HEK293 (cell line): ENCODE data around the gene ZNF37A.

Experiments
- CTCF ChIA-PET: fragments of 350-600 bp; formaldehyde crosslinking; extraction: SDS; loops from one replicate; lab custom pipeline; 2021; ENCODE audit warnings: antibody characterized with exemption; lab: Yijun Ruan, JAX
- POLR2A ChIA-PET: fragments of 300-600 bp; formaldehyde crosslinking; extraction: SDS; loops from one replicate; lab custom pipeline; 2020; ENCODE audit warnings: antibody characterized with exemption, inconsistent platforms; lab: Yijun Ruan, JAX
- H3K27ac ChIP-seq: fragments of 200-500 bp; sonication (Bioruptor generic); 2 replicates; pipeline ENCODE4 v1.5.1; 2014; ENCODE audit warnings: low read depth, low read length, control low read depth, inconsistent platforms; ENCODE audit errors: extremely low read depth
- H3K36me3 ChIP-seq, 2 experiments: fragments of 200-500 bp in 1 of 2; sonication (Bioruptor generic) in 1 of 2; 1 replicate in 1 of 2; 2 replicates in 1 of 2; pipeline ENCODE4 v1.5.1; 2014 to 2017; ENCODE audit warnings: inconsistent platforms in 2 of 2, low read length in 2 of 2; ENCODE audit not compliant: control insufficient read depth in 2 of 2, insufficient read depth in 1 of 2
- H3K4me1 ChIP-seq: fragments of 200-500 bp; sonication (Bioruptor generic); 2 replicates; pipeline ENCODE4 v1.5.1; 2014; ENCODE audit warnings: mild to moderate bottlenecking, low read length, inconsistent platforms; ENCODE audit not compliant: control insufficient read depth, insufficient read depth
- H3K4me3 ChIP-seq: 2 replicates; pipeline ENCODE4 v1.5.1; 2011; ENCODE audit warnings: low read depth, mild to moderate bottlenecking, control low read depth, low read length, moderate library complexity
- H3K9me3 ChIP-seq: fragments of 200-500 bp; sonication (Bioruptor generic); 2 replicates; pipeline ENCODE4 v1.5.1; 2014; ENCODE audit warnings: low read depth, low read length, inconsistent platforms; ENCODE audit not compliant: control insufficient read depth, insufficient read depth
- GLI4 ChIP-seq: fragments of 450-650 bp; formaldehyde crosslinking; IDR thresholded peaks from 2 replicates; pipeline ENCODE4 v1.5.1; 2016; ENCODE audit warnings: missing biosample characterization, missing genetic modification characterization
- KLF9 ChIP-seq: fragments of 450-650 bp; formaldehyde crosslinking; IDR thresholded peaks from 2 replicates; pipeline ENCODE4 v1.5.1; 2016; ENCODE audit warnings: missing biosample characterization, missing genetic modification characterization, low read depth
- YY2 ChIP-seq: fragments of 450-650 bp; formaldehyde crosslinking; IDR thresholded peaks from 2 replicates; pipeline ENCODE4 v1.5.1; 2016; ENCODE audit warnings: missing biosample characterization, missing genetic modification characterization
- ZBTB1 ChIP-seq: fragments of 450-650 bp; formaldehyde crosslinking; IDR thresholded peaks from 2 replicates; pipeline ENCODE4 v1.5.1; 2016; ENCODE audit warnings: missing biosample characterization, missing genetic modification characterization
- ZEB2 ChIP-seq: fragments of 450-650 bp; formaldehyde crosslinking; IDR thresholded peaks from 2 replicates; pipeline ENCODE4 v1.5.1; 2016; ENCODE audit warnings: missing biosample characterization, missing genetic modification characterization
- ZNF114 ChIP-seq: fragments of 450-650 bp; formaldehyde crosslinking; IDR thresholded peaks from 2 replicates; pipeline ENCODE4 v1.5.0; 2017; ENCODE audit warnings: missing biosample characterization, missing genetic modification characterization
- ZNF121 ChIP-seq: fragments of 450-650 bp; formaldehyde crosslinking; IDR thresholded peaks from 2 replicates; pipeline ENCODE4 v1.5.1; 2016; ENCODE audit warnings: missing biosample characterization, missing genetic modification characterization
- ZNF175 ChIP-seq: fragments of 450-650 bp; formaldehyde crosslinking; IDR thresholded peaks from 2 replicates; pipeline ENCODE4 v1.5.1; 2016; ENCODE audit warnings: missing biosample characterization, missing genetic modification characterization
- ZNF2 ChIP-seq: fragments of 450-650 bp; formaldehyde crosslinking; IDR thresholded peaks from 2 replicates; pipeline ENCODE4 v1.5.1; 2016; ENCODE audit warnings: missing biosample characterization, missing genetic modification characterization
- ZNF214 ChIP-seq: fragments of 450-650 bp; formaldehyde crosslinking; IDR thresholded peaks from 2 replicates; pipeline ENCODE4 v1.5.1; 2017; ENCODE audit warnings: missing biosample characterization, mild to moderate bottlenecking, missing genetic modification characterization, borderline replicate concordance
- ZNF23 ChIP-seq: fragments of 450-650 bp; formaldehyde crosslinking; IDR thresholded peaks from 2 replicates; pipeline ENCODE4 v1.5.1; 2016; ENCODE audit warnings: missing biosample characterization, missing genetic modification characterization, borderline replicate concordance
- ZNF24 ChIP-seq: fragments of 450-650 bp; formaldehyde crosslinking; IDR thresholded peaks from 2 replicates; pipeline ENCODE4 v1.5.1; 2016; ENCODE audit warnings: missing biosample characterization, missing genetic modification characterization
- ZNF292 ChIP-seq: fragments of 450-650 bp; formaldehyde crosslinking; IDR thresholded peaks from 2 replicates; pipeline ENCODE4 v1.5.1; 2016; ENCODE audit warnings: low read depth, missing biosample characterization, missing genetic modification characterization, borderline replicate concordance
- ZNF341 ChIP-seq: fragments of 450-650 bp; formaldehyde crosslinking; IDR thresholded peaks from 2 replicates; pipeline ENCODE4; 2016; ENCODE audit warnings: low read depth, missing biosample characterization, missing genetic modification characterization
- ZNF416 ChIP-seq: fragments of 450-650 bp; formaldehyde crosslinking; IDR thresholded peaks from 2 replicates; pipeline ENCODE4 v1.5.1; 2016; ENCODE audit warnings: missing biosample characterization, missing genetic modification characterization
- ZNF555 ChIP-seq: fragments of 450-650 bp; formaldehyde crosslinking; conservative IDR thresholded peaks from 2 replicates; pipeline ENCODE4 v1.5.1; 2017; ENCODE audit warnings: missing biosample characterization, mild to moderate bottlenecking, missing genetic modification characterization, inconsistent platforms
- ZNF571 ChIP-seq: fragments of 450-650 bp; formaldehyde crosslinking; IDR thresholded peaks from 2 replicates; pipeline ENCODE4 v1.5.0; 2017; ENCODE audit warnings: missing biosample characterization, missing genetic modification characterization
- ZNF707 ChIP-seq: fragments of 450-650 bp; formaldehyde crosslinking; IDR thresholded peaks from 2 replicates; pipeline ENCODE4 v1.5.1; 2016; ENCODE audit warnings: missing biosample characterization, missing genetic modification characterization
- ZNF76 ChIP-seq: fragments of 450-650 bp; formaldehyde crosslinking; IDR thresholded peaks from 2 replicates; pipeline ENCODE4; 2016; ENCODE audit warnings: low read depth, missing biosample characterization, missing genetic modification characterization, borderline replicate concordance
- ZNF843 ChIP-seq: fragments of 450-650 bp; formaldehyde crosslinking; IDR thresholded peaks from 2 replicates; pipeline ENCODE4 v1.5.1; 2016; ENCODE audit warnings: missing biosample characterization, missing genetic modification characterization
- ZSCAN23 ChIP-seq: fragments of 450-650 bp; formaldehyde crosslinking; IDR thresholded peaks from 2 replicates; pipeline ENCODE4 v1.5.1; 2016; ENCODE audit warnings: missing biosample characterization, missing genetic modification characterization
- TF ChIP-seq, protein P1 (sequence below): fragments of 450-650 bp; formaldehyde crosslinking; IDR thresholded peaks from 2 replicates; pipeline ENCODE4 v1.5.1; 2016; ENCODE audit warnings: missing biosample characterization, missing genetic modification characterization
- TF ChIP-seq, protein P2 (sequence below): IDR thresholded peaks from 2 replicates; pipeline ENCODE4 v1.6.1; 2011; ENCODE audit warnings: mild to moderate bottlenecking, low read depth, low read length, borderline replicate concordance
- TF ChIP-seq, protein P3 (sequence below): fragments of 450-650 bp; formaldehyde crosslinking; IDR thresholded peaks from 2 replicates; pipeline ENCODE4 v1.5.1; 2017; ENCODE audit warnings: missing biosample characterization, missing genetic modification characterization
- TF ChIP-seq, protein P4 (sequence below): fragments of 450-650 bp; formaldehyde crosslinking; IDR thresholded peaks from 2 replicates; pipeline ENCODE4; 2016; ENCODE audit warnings: missing biosample characterization, missing genetic modification characterization
- TF ChIP-seq, protein P5 (sequence below): fragments of 450-650 bp; formaldehyde crosslinking; IDR thresholded peaks from 2 replicates; pipeline ENCODE4 v1.5.1; 2016; ENCODE audit warnings: missing biosample characterization, missing genetic modification characterization

ZNF37A gene

DNA sequence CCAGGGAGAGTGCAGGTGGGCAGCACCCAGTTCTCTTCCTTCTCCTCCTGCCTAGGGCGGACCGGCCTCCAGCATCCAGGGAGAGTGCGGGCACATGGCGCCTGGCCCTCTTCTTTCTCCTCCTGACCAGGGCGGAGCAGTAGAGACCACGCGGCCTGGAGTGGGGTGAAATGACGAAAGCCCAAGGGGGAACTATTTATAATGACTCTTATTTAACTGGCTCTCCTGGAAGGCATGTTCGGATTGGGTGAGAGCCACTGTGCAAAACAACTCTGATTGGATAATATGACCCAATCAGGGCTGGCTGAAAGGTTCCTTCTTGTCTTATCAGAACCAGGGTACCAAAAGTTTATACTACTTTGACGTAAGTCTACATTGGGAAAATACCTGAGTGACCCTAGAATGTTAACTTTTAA, 63.1 kb downstream of the ZNF37A start (continued):
- no peak for TF ChIP-seq KLF9 (tag by site-specific recombination)
- TF ChIP-seq ZNF292 = no peak
- TF ChIP-seq ZNF23 = no peak
- TF ChIP-seq, protein P1, sequence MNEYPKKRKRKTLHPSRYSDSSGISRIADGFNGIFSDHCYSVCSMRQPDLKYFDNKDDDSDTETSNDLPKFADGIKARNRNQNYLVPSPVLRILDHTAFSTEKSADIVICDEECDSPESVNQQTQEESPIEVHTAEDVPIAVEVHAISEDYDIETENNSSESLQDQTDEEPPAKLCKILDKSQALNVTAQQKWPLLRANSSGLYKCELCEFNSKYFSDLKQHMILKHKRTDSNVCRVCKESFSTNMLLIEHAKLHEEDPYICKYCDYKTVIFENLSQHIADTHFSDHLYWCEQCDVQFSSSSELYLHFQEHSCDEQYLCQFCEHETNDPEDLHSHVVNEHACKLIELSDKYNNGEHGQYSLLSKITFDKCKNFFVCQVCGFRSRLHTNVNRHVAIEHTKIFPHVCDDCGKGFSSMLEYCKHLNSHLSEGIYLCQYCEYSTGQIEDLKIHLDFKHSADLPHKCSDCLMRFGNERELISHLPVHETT = no peak
- TF ChIP-seq ZNF843 = no peak
- TF ChIP-seq ZNF555 (tag by site-specific recombination) = no peak
- TF ChIP-seq ZSCAN23 (tag by site-specific recombination) = no peak
- no peak for TF ChIP-seq ZEB2 (tag by site-specific recombination)

DNA sequence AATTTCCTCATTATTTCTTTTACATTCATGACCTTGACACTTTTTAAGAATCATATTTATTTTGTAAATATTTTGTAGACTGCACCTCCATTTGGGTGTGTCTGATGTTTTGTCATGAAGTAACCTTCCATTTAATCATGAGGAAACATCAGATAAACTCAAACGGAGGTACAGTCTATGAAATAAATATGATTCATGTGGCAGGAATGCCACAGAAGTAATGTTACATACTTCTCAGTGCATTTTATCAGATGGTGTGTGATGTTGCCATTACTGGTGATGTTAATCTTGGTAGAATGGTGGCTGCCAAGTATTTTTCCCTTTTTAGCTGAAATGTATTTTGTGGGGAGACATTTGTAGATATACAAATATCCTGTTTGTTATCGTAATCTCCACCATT, 64.9 kb downstream of the ZNF37A start:
- no peak for TF ChIP-seq ZNF571 (tag by site-specific recombination)
- TF ChIP-seq ZNF707 = no peak
- TF ChIP-seq ZNF175 (tag by site-specific recombination) = no peak
- no peak for TF ChIP-seq ZNF416 (tag by site-specific recombination)
- no peak for TF ChIP-seq ZNF24 (tag by site-specific recombination)
- TF ChIP-seq ZNF23 = no peak
- ChIA-PET CTCF (no interaction called here), POLR2A (no interaction called here)
- Histone ChIP-seq H3K36me3 (no peaks in the 10 kb centered on the region), H3K27ac (no peak overlapping the region), H3K4me3 (no peak overlapping the region), H3K9me3 (no peaks in the 10 kb centered on the region), H3K4me1 (no peaks in the 10 kb centered on the region)

DNA sequence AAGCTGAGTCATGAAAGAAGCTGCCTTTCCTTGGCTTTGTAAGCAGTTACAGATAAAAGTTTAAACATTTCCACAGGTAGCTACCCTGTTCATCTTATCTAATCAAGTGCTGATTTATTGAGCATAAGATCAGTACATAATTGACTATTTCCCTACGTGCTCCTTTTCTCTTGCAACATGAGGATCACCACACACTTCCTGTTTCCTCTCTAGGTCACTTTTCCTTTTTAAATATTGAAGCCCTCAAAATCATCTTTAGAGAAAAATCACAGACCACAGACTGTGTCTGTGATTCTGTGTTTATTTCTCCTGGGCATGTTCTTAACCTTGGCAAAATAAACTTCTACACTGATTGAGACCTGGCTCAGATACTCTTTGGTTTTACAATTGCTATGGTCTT, 69.5 kb downstream of the ZNF37A start:
- H3K4me3 ChIP-seq = no peak overlapping the region
- H3K27ac ChIP-seq = no peak overlapping the region
- H3K9me3 ChIP-seq = no peaks in the 10 kb centered on the region
- no peaks in the 10 kb centered on the region for H3K4me1 ChIP-seq
- ChIA-PET CTCF (no interaction called here), POLR2A (no interaction called here)
- no peaks in the 10 kb centered on the region for H3K36me3 ChIP-seq
- TF ChIP-seq ZNF214 (tag by site-specific recombination) (no peak), ZNF2 (no peak), ZNF76 (tag by site-specific recombination) (no peak), ZBTB1 (no peak), ZNF114 (tag by site-specific recombination) (no peak), ZNF341 (tag by site-specific recombination) (no peak), GLI4 (tag by site-specific recombination) (no peak), ZNF555 (tag by site-specific recombination) (no peak), ZNF121 (tag by site-specific recombination) (no peak), ZNF416 (tag by site-specific recombination) (no peak), YY2 (tag by site-specific recombination) (no peak)
- TF ChIP-seq, protein P2, sequence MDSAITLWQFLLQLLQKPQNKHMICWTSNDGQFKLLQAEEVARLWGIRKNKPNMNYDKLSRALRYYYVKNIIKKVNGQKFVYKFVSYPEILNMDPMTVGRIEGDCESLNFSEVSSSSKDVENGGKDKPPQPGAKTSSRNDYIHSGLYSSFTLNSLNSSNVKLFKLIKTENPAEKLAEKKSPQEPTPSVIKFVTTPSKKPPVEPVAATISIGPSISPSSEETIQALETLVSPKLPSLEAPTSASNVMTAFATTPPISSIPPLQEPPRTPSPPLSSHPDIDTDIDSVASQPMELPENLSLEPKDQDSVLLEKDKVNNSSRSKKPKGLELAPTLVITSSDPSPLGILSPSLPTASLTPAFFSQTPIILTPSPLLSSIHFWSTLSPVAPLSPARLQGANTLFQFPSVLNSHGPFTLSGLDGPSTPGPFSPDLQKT = no peak
- TF ChIP-seq, protein P3, sequence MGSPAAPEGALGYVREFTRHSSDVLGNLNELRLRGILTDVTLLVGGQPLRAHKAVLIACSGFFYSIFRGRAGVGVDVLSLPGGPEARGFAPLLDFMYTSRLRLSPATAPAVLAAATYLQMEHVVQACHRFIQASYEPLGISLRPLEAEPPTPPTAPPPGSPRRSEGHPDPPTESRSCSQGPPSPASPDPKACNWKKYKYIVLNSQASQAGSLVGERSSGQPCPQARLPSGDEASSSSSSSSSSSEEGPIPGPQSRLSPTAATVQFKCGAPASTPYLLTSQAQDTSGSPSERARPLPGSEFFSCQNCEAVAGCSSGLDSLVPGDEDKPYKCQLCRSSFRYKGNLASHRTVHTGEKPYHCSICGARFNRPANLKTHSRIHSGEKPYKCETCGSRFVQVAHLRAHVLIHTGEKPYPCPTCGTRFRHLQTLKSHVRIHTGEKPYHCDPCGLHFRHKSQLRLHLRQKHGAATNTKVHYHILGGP (tag by site-specific recombination) = no peak
- TF ChIP-seq, protein P4, sequence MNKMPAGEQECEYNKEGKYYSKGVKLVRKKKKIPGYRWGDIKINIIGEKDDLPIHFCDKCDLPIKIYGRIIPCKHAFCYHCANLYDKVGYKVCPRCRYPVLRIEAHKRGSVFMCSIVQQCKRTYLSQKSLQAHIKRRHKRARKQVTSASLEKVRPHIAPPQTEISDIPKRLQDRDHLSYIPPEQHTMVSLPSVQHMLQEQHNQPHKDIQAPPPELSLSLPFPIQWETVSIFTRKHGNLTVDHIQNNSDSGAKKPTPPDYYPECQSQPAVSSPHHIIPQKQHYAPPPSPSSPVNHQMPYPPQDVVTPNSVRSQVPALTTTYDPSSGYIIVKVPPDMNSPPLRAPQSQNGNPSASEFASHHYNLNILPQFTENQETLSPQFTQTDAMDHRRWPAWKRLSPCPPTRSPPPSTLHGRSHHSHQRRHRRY (tag by site-specific recombination) = no peak
- TF ChIP-seq, protein P5, sequence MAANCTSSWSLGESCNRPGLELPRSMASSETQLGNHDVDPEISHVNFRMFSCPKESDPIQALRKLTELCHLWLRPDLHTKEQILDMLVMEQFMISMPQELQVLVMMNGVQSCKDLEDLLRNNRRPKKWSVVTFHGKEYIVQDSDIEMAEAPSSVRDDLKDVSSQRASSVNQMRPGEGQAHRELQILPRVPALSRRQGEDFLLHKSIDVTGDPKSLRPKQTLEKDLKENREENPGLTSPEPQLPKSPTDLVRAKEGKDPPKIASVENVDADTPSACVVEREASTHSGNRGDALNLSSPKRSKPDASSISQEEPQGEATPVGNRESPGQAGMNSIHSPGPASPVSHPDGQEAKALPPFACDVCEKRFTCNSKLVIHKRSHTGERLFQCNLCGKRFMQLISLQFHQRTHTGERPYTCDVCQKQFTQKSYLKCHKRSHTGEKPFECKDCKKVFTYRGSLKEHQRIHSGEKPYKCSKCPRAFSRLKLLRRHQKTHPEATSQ (tag by site-specific recombination) = no peak
